Measurements from ENCODE around the gene EHF.

The EHF gene

GRCh38 chr11:34620820-34621792, at the start of gene EHF:
Gene EHF, plus strand, starts transcription at chr11:34621093. Its CDS starts 21,538 bp downstream, at chr11:34642631.
- no peak within 1 kb of the TSS for H3K27ac ChIP-seq

DNA sequence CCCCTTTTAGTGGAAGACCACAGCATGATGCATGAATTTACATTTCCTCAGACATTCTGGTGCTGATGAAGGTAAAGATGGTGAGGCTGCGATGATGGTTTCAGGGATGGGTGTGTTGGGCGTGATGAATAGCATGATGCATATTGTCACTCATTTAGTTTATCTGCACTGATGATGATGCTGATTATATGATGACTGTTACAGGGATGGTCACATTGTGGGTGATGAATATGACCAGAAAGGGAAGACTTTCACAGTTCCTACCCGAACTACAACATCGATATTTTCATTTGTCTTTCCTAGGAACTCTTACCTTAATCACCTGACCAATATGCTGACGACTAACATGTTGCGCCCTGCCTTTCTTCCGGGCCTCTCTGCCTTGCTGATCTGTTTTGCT, 47.4 kb upstream of the EHF start:
- TF ChIP-seq, protein P1, sequence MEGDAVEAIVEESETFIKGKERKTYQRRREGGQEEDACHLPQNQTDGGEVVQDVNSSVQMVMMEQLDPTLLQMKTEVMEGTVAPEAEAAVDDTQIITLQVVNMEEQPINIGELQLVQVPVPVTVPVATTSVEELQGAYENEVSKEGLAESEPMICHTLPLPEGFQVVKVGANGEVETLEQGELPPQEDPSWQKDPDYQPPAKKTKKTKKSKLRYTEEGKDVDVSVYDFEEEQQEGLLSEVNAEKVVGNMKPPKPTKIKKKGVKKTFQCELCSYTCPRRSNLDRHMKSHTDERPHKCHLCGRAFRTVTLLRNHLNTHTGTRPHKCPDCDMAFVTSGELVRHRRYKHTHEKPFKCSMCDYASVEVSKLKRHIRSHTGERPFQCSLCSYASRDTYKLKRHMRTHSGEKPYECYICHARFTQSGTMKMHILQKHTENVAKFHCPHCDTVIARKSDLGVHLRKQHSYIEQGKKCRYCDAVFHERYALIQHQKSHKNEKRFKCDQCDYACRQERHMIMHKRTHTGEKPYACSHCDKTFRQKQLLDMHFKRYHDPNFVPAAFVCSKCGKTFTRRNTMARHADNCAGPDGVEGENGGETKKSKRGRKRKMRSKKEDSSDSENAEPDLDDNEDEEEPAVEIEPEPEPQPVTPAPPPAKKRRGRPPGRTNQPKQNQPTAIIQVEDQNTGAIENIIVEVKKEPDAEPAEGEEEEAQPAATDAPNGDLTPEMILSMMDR (IDR thresholded peaks at IDR 0.05), result no peak
- no peaks in the 10 kb centered on the region for H3K9me3 ChIP-seq
- H3K4me1 ChIP-seq (ENCODE audit: control insufficient read depth in 1 of 2, insufficient read depth in 1 of 2, low read depth in 1 of 2, low read length in 1 of 2), result no peaks in the 10 kb centered on the region
- H3K27me3 ChIP-seq, result peaks cover 47% of the 10 kb centered on the region
- no peak overlapping the region for H3K27ac ChIP-seq
- H3K36me3 ChIP-seq, result no peaks in the 10 kb centered on the region
- no peak overlapping the region for H3K4me3 ChIP-seq (ENCODE audit: low read depth in 1 of 2, low read length in 1 of 2)

More at GRCh38 chr11:34620820-34621792, at the start of gene EHF:
- H3K4me1 ChIP-seq (ENCODE audit: control insufficient read depth in 1 of 2, insufficient read depth in 1 of 2, low read depth in 1 of 2, low read length in 1 of 2), result no peaks in the 10 kb centered on the region
- TF ChIP-seq, protein P1 (IDR thresholded peaks at IDR 0.05), result no peak
- H3K36me3 ChIP-seq, result no peaks in the 10 kb centered on the region
- no peaks in the 10 kb centered on the region for H3K9me3 ChIP-seq
- peaks cover 17% of the 10 kb centered on the region for H3K27me3 ChIP-seq
- no peak within 1 kb of the TSS for H3K4me3 ChIP-seq (ENCODE audit: low read depth in 1 of 2, low read length in 1 of 2)

DNA sequence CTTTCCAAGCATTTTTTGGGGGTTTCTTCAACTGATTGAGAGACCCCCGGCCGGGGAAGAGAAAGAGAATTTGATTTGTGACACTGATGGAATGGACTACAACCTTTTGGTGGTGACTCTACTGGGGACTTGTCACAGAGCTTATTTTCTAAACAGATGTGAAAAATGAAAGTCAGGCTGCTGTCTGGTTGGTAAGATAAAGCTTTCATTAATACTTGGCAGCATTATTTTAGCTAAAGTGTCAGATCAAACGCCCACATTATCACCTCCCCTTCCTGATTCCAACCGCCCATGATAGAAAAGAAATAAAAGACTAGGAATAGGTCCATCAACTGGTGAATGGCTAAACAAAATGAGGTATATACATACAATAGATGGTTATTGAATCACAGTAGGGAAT, 45.6 kb upstream of the EHF start:
- Histone ChIP-seq H3K27ac (no peak overlapping the region), H3K9me3 (no peaks in the 10 kb centered on the region), H3K36me3 (no peaks in the 10 kb centered on the region), H3K4me3 (ENCODE audit: low read depth in 1 of 2, low read length in 1 of 2) (no peak overlapping the region), H3K4me1 (ENCODE audit: control insufficient read depth in 1 of 2, insufficient read depth in 1 of 2, low read depth in 1 of 2, low read length in 1 of 2) (no peaks in the 10 kb centered on the region), H3K27me3 (peaks cover 54% of the 10 kb centered on the region)
- TF ChIP-seq, protein P1 (IDR thresholded peaks at IDR 0.05), result no peak

DNA sequence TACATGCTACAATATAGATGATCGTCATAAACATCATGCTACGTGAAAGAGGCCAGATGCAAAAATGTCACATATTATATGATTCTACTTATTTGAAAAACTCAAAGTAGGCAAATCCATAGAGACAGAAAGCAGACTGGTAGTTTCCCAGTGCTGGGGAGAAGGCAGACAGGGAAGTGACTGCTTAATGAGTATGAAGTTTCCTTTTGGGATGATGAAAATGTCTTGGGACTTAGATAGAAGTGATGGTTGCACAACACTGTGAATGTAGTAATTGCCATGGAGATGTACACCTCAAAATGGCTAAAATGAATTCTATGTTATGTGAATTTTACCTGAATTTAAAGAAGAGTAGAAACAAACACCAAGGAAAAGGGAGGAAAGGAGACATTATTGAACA, 45.2 kb upstream of the EHF start:
- TF ChIP-seq, protein P1 (IDR thresholded peaks at IDR 0.05), result no peak
- Histone ChIP-seq H3K9me3 (no peaks in the 10 kb centered on the region), H3K4me3 (ENCODE audit: low read depth in 1 of 2, low read length in 1 of 2) (no peak overlapping the region), H3K27me3 (peaks cover 53% of the 10 kb centered on the region), H3K27ac (no peak overlapping the region), H3K4me1 (ENCODE audit: control insufficient read depth in 1 of 2, insufficient read depth in 1 of 2, low read depth in 1 of 2, low read length in 1 of 2) (no peaks in the 10 kb centered on the region), H3K36me3 (no peaks in the 10 kb centered on the region)

DNA sequence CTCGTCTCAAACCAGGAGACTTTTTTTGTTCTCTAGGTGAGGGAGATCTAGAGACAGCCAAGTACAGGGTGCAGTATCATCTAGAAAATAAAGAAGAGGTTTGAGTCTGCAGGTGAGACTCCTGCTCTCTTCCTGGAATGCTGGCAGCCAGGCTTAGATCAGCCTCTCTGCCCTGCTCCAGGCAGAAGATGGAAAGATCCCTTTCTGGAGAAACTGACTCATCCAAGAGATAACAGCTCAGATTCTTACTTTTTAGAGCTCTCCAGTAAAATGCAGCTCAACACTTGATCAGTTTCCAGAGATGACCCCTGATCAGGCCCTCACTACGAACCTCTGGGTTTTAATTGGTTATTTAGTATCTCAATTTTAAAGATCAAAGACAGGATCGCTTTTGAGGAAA, 44.6 kb upstream of the EHF start:
- Histone ChIP-seq H3K27ac (no peak overlapping the region), H3K4me3 (ENCODE audit: low read depth in 1 of 2, low read length in 1 of 2) (no peak overlapping the region), H3K4me1 (ENCODE audit: control insufficient read depth in 1 of 2, insufficient read depth in 1 of 2, low read depth in 1 of 2, low read length in 1 of 2) (no peaks in the 10 kb centered on the region), H3K27me3 (peaks cover 52% of the 10 kb centered on the region), H3K36me3 (no peaks in the 10 kb centered on the region), H3K9me3 (no peaks in the 10 kb centered on the region)
- TF ChIP-seq, protein P1 (IDR thresholded peaks at IDR 0.05), result no peak

Measured in neutrophil (primary cell).